ENCODE measurements around the gene ZC3H12C. TPM values are rescaled to one million over a fixed set of nuclear protein-coding genes. Genes with fewer than 3 reads are reported as not detected.

The ZC3H12C gene
- total RNA-seq, 4 donors from 2014 or later = 5.5 to 10.1 (median 7.8) TPM

DNA sequence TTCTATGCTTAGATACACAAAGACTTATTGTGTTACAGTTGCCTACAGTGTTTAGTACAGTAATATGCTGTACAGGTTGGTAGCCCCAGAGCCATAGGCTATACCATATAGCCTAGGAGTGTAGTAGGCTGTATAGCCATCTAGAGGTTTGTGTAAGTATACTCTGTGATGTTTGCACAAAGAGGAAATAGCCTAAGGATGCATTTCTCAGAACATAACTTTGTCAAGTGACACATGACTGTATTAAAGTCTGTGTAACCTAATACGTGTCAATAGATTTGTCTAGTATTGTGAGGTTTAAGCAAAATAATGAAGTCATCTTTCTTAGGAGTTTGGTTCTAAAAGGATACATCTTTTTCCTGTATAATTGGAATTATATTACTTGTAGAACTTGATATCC lies 5.5 kb downstream of the ZC3H12C start:
- 34 to 44% methylated on average over 1 of the region's 1 CpG for WGBS, 2 donors
- H3K27ac ChIP-seq = no peak overlapping the region
- H3K4me3 ChIP-seq = no peak overlapping the region
- H3K27me3 ChIP-seq = no peaks in the 10 kb centered on the region
- intact Hi-C loops (cut with DNase I) = no loop called here
- no peak for DNase-seq
- H3K9me3 ChIP-seq = no peaks in the 10 kb centered on the region
- no peaks in the 10 kb centered on the region for H3K36me3 ChIP-seq
- H3K4me1 ChIP-seq = peaks cover 0 to 34% (median 14%) of the 10 kb centered on the region in 3 donors
- peak in 1 of 6 experiments; percentile 18 for TF ChIP-seq CTCF (IDR thresholded peaks at IDR 0.05)
- no peak for TF ChIP-seq POLR2A (IDR thresholded peaks at IDR 0.05)

DNA sequence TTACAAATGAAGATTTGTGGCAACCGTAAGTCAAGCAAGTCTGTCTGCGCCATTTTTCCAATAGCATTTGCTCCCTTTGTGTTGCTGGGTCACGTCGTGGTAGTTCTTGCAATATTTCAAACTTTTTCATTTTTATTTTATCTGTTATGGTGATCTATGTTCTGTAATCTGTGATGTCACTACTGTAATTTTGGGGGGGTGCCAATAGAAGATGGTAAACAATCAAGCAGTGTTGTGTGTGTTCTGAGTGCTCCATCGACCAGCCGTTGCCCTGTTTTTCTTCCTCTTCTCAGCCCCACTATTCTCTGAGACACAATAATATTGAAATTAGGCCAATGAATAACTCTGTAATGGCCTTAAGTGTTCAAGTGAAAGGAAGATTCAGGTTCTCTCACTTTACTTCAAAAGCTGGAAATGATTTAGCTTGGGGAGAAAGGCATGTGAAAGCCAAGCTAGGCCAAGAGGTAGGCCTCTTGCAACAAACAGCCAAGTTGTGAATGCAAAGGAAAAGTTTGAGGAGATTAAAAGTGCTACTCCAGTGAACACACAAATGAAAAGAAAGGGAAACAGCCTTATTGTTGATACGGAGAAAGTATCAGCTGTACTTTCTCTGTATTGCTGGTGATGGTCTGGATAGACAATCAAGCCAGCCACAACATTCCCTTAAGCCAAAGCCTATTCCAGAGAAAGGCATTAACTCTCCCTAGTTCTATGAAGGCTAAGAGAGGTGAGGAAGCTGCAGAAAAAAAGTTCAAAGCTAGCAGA lies 7.5 kb downstream of the ZC3H12C start:
- H3K4me3 ChIP-seq = no peak overlapping the region
- H3K9me3 ChIP-seq = no peaks in the 10 kb centered on the region
- 82 to 85% methylated on average over 7 of the region's 7 CpGs for WGBS, 2 donors
- TF ChIP-seq CTCF (IDR thresholded peaks at IDR 0.05) (no peak), POLR2A (IDR thresholded peaks at IDR 0.05) (no peak)
- H3K4me1 ChIP-seq = peaks cover 0 to 14% (median under 1%) of the 10 kb centered on the region in 3 donors
- H3K27ac ChIP-seq = no peak overlapping the region
- DNase-seq = no peak
- no peaks in the 10 kb centered on the region for H3K36me3 ChIP-seq
- intact Hi-C loops (cut with DNase I) = no loop called here
- H3K27me3 ChIP-seq = no peaks in the 10 kb centered on the region

DNA sequence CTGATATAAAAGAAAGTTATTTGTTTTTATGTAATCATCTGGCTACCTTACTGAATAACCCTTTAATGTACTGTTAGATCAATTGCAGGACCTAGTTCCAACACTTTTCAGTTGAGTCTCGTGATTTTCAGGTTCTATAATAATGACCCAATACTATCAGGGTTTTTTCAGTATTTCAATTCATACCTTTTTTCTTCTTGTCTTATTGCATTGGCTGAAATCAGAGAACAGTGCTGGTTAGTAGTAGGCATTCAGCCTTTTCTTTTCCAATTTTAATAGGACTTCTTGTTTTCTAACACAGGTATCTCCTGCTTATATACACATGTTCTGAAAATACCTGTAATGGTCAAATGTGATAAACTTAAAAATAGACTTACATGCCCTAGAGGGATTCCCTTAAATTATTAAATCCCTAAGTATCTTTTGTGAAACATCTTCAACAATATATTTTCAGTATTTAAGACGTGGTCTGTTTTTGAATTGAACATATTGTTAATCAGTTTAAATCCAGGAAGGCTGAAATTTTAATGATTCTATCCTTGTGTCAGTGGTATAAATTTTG lies 13.6 kb downstream of the ZC3H12C start:
- intact Hi-C loops (cut with DNase I) = no loop called here
- Histone ChIP-seq H3K9me3 (peaks cover 0 to 5% (median 0%) of the 10 kb centered on the region in 3 donors), H3K4me3 (no peak overlapping the region), H3K36me3 (no peaks in the 10 kb centered on the region), H3K27ac (no peak overlapping the region), H3K27me3 (no peaks in the 10 kb centered on the region), H3K4me1 (no peaks in the 10 kb centered on the region)
- TF ChIP-seq POLR2A (IDR thresholded peaks at IDR 0.05) (no peak), CTCF (IDR thresholded peaks at IDR 0.05) (no peak)
- no peak for DNase-seq
- 92 to 96% methylated on average over 2 of the region's 2 CpGs for WGBS, 2 donors

GRCh38 chr11:110110854-110111253 lies 17.7 kb downstream of the ZC3H12C start:
- intact Hi-C loops (cut with DNase I) = no loop called here
- 86 to 90% methylated on average over 4 of the region's 4 CpGs for WGBS, 2 donors
- no peak overlapping the region for H3K4me3 ChIP-seq
- H3K36me3 ChIP-seq = peaks cover 0 to 5% (median 0%) of the 10 kb centered on the region in 3 donors
- no peak overlapping the region for H3K27ac ChIP-seq
- peaks cover 0 to 5% (median 0%) of the 10 kb centered on the region in 3 donors for H3K9me3 ChIP-seq
- DNase-seq = no peak
- no peaks in the 10 kb centered on the region for H3K27me3 ChIP-seq
- TF ChIP-seq CTCF (IDR thresholded peaks at IDR 0.05) (no peak), POLR2A (IDR thresholded peaks at IDR 0.05) (no peak)
- no peaks in the 10 kb centered on the region for H3K4me1 ChIP-seq

- no peak overlapping the region for H3K4me3 ChIP-seq
- intact Hi-C loops (cut with DNase I) = no loop called here
Observed at GRCh38 chr11:110112457-110112856, 19.3 kb downstream of the ZC3H12C start.

More at GRCh38 chr11:110112457-110112856, 19.3 kb downstream of the ZC3H12C start:
- no peak for TF ChIP-seq POLR2A (IDR thresholded peaks at IDR 0.05)
- TF ChIP-seq CTCF (IDR thresholded peaks at IDR 0.05) = no peak
- no peaks in the 10 kb centered on the region for H3K4me1 ChIP-seq
- H3K27me3 ChIP-seq = no peaks in the 10 kb centered on the region
- H3K36me3 ChIP-seq = peaks cover 0 to 5% (median 0%) of the 10 kb centered on the region in 3 donors
- DNase-seq = no peak
- no peak overlapping the region for H3K27ac ChIP-seq
- WGBS, 2 donors = 80 to 98% methylated on average over 2 of the region's 2 CpGs
- no peaks in the 10 kb centered on the region for H3K9me3 ChIP-seq

Measured in esophagus squamous epithelium (tissue), 5 donors.